IgD-negative memory B cell (primary cell): ENCODE results near the gene GSTA4. TPM values are rescaled to one million over a fixed set of nuclear protein-coding genes. Genes with fewer than 3 reads are reported as not detected.

Experiments
- H3K27ac Mint-ChIP-seq, 3 donors: one replicate each; pipeline ENCODE4 v1.8.0; 2020 to 2022; ENCODE audit warnings: mild to moderate bottlenecking in 3 of 3, mixed read lengths in 3 of 3, moderate library complexity in 1 of 3
- H3K27me3 Mint-ChIP-seq: one replicate; pipeline ENCODE4 v1.8.0; 2021; ENCODE audit warnings: mixed read lengths
- H3K36me3 Mint-ChIP-seq: one replicate; pipeline ENCODE4 v1.8.0; 2020; ENCODE audit warnings: mild to moderate bottlenecking, mixed read lengths
- H3K4me1 Mint-ChIP-seq, 3 donors: one replicate each; pipeline ENCODE4 v1.8.0; 2020 to 2022; ENCODE audit warnings: mixed read lengths in 3 of 3, mild to moderate bottlenecking in 1 of 3
- H3K4me3 Mint-ChIP-seq, 4 donors: one replicate each; pipeline ENCODE4 v1.8.0; 2020 to 2022; ENCODE audit warnings: mild to moderate bottlenecking in 4 of 4, mixed read lengths in 4 of 4, moderate library complexity in 3 of 4
- H3K9me3 Mint-ChIP-seq, 3 donors: one replicate each; pipeline ENCODE4 v1.8.0; 2020 to 2021; ENCODE audit warnings: mixed read lengths in 3 of 3, mild to moderate bottlenecking in 1 of 3
- polyA plus RNA-seq: library from polyadenylated mRNA; unstranded; fragments of 300-500 nt; fragmentation: Illumina TruSeq; gene quantifications from one replicate; pipeline ENCODE4 v1.2.3, GENCODE V29; 2021

Gene GSTA4
- polyA plus RNA-seq, 1 donor from 2014 or later, result 4.1 TPM

GRCh38 chr6:52998603-52999002, 3.5 kb upstream of the GSTA4 start:
- Mint-ChIP-seq H3K27me3 (no peaks in the 10 kb centered on the region), H3K4me1 (peaks cover 10 to 20% (median 12%) of the 10 kb centered on the region in 3 donors), H3K27ac (no peak overlapping the region), H3K9me3 (peaks cover 0 to 5% (median 0%) of the 10 kb centered on the region in 3 donors), H3K4me3 (no peak overlapping the region), H3K36me3 (peaks cover 8% of the 10 kb centered on the region)

- Mint-ChIP-seq H3K27ac (peak overlapping the region; percentile 100), H3K36me3 (peaks cover 6% of the 10 kb centered on the region), H3K27me3 (no peaks in the 10 kb centered on the region), H3K4me1 (peaks cover 11 to 20% (median 14%) of the 10 kb centered on the region in 3 donors), H3K4me3 (peak overlapping the region; percentile 94 to 99 (median 97)), H3K9me3 (peaks cover 0 to 5% (median 0%) of the 10 kb centered on the region in 3 donors)
Measured at GRCh38 chr6:52995913-52996645, 995 bp upstream of the GSTA4 start.

- Mint-ChIP-seq H3K4me1 (peaks cover 11 to 20% (median 14%) of the 10 kb centered on the region in 3 donors), H3K27me3 (no peaks in the 10 kb centered on the region), H3K27ac (peak overlapping the region; percentile 100), H3K4me3 (peak overlapping the region; percentile 94 to 99 (median 97)), H3K9me3 (peaks cover 0 to 5% (median 0%) of the 10 kb centered on the region in 3 donors), H3K36me3 (peaks cover 6% of the 10 kb centered on the region)
Measured at GRCh38 chr6:52994839-52995088, 320 bp downstream of the GSTA4 start.

GRCh38 chr6:52994031-52994838, 849 bp downstream of the GSTA4 start:
- H3K9me3 Mint-ChIP-seq, result peaks cover 0 to 5% (median 0%) of the 10 kb centered on the region in 3 donors
- peak overlapping the region; percentile 94 to 99 (median 97) for H3K4me3 Mint-ChIP-seq
- peaks cover 11 to 20% (median 14%) of the 10 kb centered on the region in 3 donors for H3K4me1 Mint-ChIP-seq
- no peaks in the 10 kb centered on the region for H3K27me3 Mint-ChIP-seq
- H3K36me3 Mint-ChIP-seq, result peaks cover 6% of the 10 kb centered on the region
- peak overlapping the region; percentile 100 for H3K27ac Mint-ChIP-seq

GRCh38 chr6:52992980-52993920, 1.8 kb downstream of the GSTA4 start:
- H3K36me3 Mint-ChIP-seq, result peaks cover 6% of the 10 kb centered on the region
- no peaks in the 10 kb centered on the region for H3K27me3 Mint-ChIP-seq
- peak overlapping the region in 1 of 3 donors; percentile 100 for H3K27ac Mint-ChIP-seq
- peak overlapping the region in 3 of 4 donors; percentile 47 to 99 (median 95) for H3K4me3 Mint-ChIP-seq
- peaks cover 0 to 5% (median 0%) of the 10 kb centered on the region in 3 donors for H3K9me3 Mint-ChIP-seq
- peaks cover 11 to 20% (median 14%) of the 10 kb centered on the region in 3 donors for H3K4me1 Mint-ChIP-seq

GRCh38 chr6:52990342-52990741, 4.7 kb downstream of the GSTA4 start:
- H3K27ac Mint-ChIP-seq, result peak overlapping the region in 1 of 3 donors; percentile 57
- peak overlapping the region in 1 of 4 donors; percentile 46 for H3K4me3 Mint-ChIP-seq

GRCh38 chr6:52985228-52985627, 9.9 kb downstream of the GSTA4 start:
- Mint-ChIP-seq H3K9me3 (no peaks in the 10 kb centered on the region), H3K4me1 (peaks cover 27 to 40% (median 34%) of the 10 kb centered on the region in 3 donors), H3K36me3 (no peaks in the 10 kb centered on the region), H3K27me3 (no peaks in the 10 kb centered on the region), H3K27ac (no peak overlapping the region), H3K4me3 (peak overlapping the region in 1 of 4 donors; percentile 53)

More at GRCh38 chr6:52990342-52990741, 4.7 kb downstream of the GSTA4 start:
- Mint-ChIP-seq H3K27me3 (no peaks in the 10 kb centered on the region), H3K4me1 (peaks cover 4 to 16% (median 16%) of the 10 kb centered on the region in 3 donors), H3K9me3 (peaks cover 0 to under 1% (median 0%) of the 10 kb centered on the region in 3 donors), H3K36me3 (peaks cover 3% of the 10 kb centered on the region)

- H3K27me3 Mint-ChIP-seq, result no peaks in the 10 kb centered on the region
- H3K36me3 Mint-ChIP-seq, result no peaks in the 10 kb centered on the region
- H3K4me1 Mint-ChIP-seq, result peaks cover 27 to 40% (median 34%) of the 10 kb centered on the region in 3 donors
Measured at GRCh38 chr6:52984247-52984646, 10.8 kb downstream of the GSTA4 start.

GRCh38 chr6:52983159-52983848, 11.8 kb downstream of the GSTA4 start:
- Mint-ChIP-seq H3K27ac (peak overlapping the region in 1 of 3 donors; percentile 47), H3K4me1 (peaks cover 27 to 40% (median 34%) of the 10 kb centered on the region in 3 donors), H3K9me3 (no peaks in the 10 kb centered on the region), H3K36me3 (no peaks in the 10 kb centered on the region), H3K4me3 (peak overlapping the region; percentile 1 to 89 (median 53)), H3K27me3 (no peaks in the 10 kb centered on the region)

More at GRCh38 chr6:52984247-52984646, 10.8 kb downstream of the GSTA4 start:
- no peaks in the 10 kb centered on the region for H3K9me3 Mint-ChIP-seq
- peak overlapping the region in 3 of 4 donors; percentile 8 to 89 (median 78) for H3K4me3 Mint-ChIP-seq
- H3K27ac Mint-ChIP-seq, result peak overlapping the region in 2 of 3 donors; percentile 26 to 47

- H3K27ac Mint-ChIP-seq, result no peak overlapping the region
- H3K9me3 Mint-ChIP-seq, result no peaks in the 10 kb centered on the region
- peaks cover 27 to 40% (median 34%) of the 10 kb centered on the region in 3 donors for H3K4me1 Mint-ChIP-seq
- peak overlapping the region in 3 of 4 donors; percentile 28 to 89 (median 78) for H3K4me3 Mint-ChIP-seq
- H3K27me3 Mint-ChIP-seq, result no peaks in the 10 kb centered on the region
- H3K36me3 Mint-ChIP-seq, result no peaks in the 10 kb centered on the region
Measured at GRCh38 chr6:52982680-52983079, 12.4 kb downstream of the GSTA4 start.

- H3K4me1 Mint-ChIP-seq, result peaks cover 34 to 42% (median 36%) of the 10 kb centered on the region in 3 donors
- no peak overlapping the region for H3K4me3 Mint-ChIP-seq
- no peaks in the 10 kb centered on the region for H3K36me3 Mint-ChIP-seq
Measured at GRCh38 chr6:52981222-52981900, 13.7 kb downstream of the GSTA4 start.

GRCh38 chr6:52976591-52977035, 18.5 kb downstream of the GSTA4 start:
- Mint-ChIP-seq H3K4me1 (peaks cover 12 to 18% (median 12%) of the 10 kb centered on the region in 3 donors), H3K36me3 (no peaks in the 10 kb centered on the region), H3K9me3 (peaks cover 0 to 2% (median 0%) of the 10 kb centered on the region in 3 donors), H3K27me3 (peaks cover 3% of the 10 kb centered on the region), H3K27ac (peak overlapping the region in 1 of 3 donors; percentile 6), H3K4me3 (peak overlapping the region in 2 of 4 donors; percentile 59 to 60)

More at GRCh38 chr6:52981222-52981900, 13.7 kb downstream of the GSTA4 start:
- H3K9me3 Mint-ChIP-seq, result no peaks in the 10 kb centered on the region
- H3K27me3 Mint-ChIP-seq, result peaks cover 2% of the 10 kb centered on the region
- no peak overlapping the region for H3K27ac Mint-ChIP-seq

GRCh38 chr6:52976149-52976548, 18.9 kb downstream of the GSTA4 start:
- H3K4me3 Mint-ChIP-seq, result peak overlapping the region in 2 of 4 donors; percentile 59 to 60
- peaks cover 3% of the 10 kb centered on the region for H3K27me3 Mint-ChIP-seq
- peak overlapping the region in 1 of 3 donors; percentile 6 for H3K27ac Mint-ChIP-seq
- no peaks in the 10 kb centered on the region for H3K36me3 Mint-ChIP-seq
- peaks cover 0 to 2% (median 0%) of the 10 kb centered on the region in 3 donors for H3K9me3 Mint-ChIP-seq
- peaks cover 12 to 18% (median 12%) of the 10 kb centered on the region in 3 donors for H3K4me1 Mint-ChIP-seq
